ENCODE data around the gene RFPL1. TPM values are rescaled to one million over a fixed set of nuclear protein-coding genes. Genes with fewer than 3 reads are reported as not detected.
A peak's percentile ranks its signal among the peaks of the same experiment; 100 is the strongest.

RFPL1 gene
- total and polyA plus RNA-seq, 2 donors = 0.05 TPM

- 96% methylated on average over 7 of the region's 7 CpGs for WGBS
- H3K4me3 ChIP-seq (ENCODE audit: low read length in 2 of 2) = no peak overlapping the region
These were observed 26.2 kb downstream of the RFPL1 start for GRCh38 chr22:29464581-29464980.

DNA sequence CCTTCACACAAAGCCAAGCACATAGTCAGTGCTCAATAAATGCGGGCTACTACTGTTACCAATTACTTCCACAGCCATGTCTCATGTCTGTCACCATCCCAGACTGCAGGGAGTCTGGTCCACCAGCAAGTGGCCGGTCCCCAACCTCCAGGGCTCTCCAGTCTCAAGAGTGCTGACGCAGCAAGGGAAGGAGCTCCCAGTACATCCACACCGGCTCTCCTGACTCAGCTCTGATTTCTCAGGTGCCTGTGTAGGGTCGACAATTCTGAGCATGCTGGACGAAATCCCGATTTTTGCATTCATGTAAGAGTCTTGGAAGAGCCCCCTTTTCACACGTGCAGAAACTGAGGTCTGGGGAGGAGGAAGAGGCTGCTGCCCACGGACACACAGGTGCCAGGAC, 31.4 kb downstream of the RFPL1 start:
- Histone ChIP-seq H3K27ac (ENCODE audit: low read depth in 1 of 2, low read length in 1 of 2) (no peak overlapping the region), H3K27me3 (ENCODE audit: control insufficient read depth in 2 of 2, insufficient read depth in 1 of 2, low read length in 1 of 2) (peaks cover 0 to 42% of the 10 kb centered on the region in 2 donors), H3K4me1 (ENCODE audit: control insufficient read depth in 2 of 2, insufficient read depth in 2 of 2, low read length in 2 of 2) (peaks cover 0 to 4% of the 10 kb centered on the region in 2 donors), H3K4me3 (ENCODE audit: low read length in 2 of 2) (no peak overlapping the region), H3K9me3 (ENCODE audit: control insufficient read depth in 2 of 2, insufficient read depth in 1 of 2, low read length in 1 of 2) (peaks cover 0 to 4% of the 10 kb centered on the region in 2 donors), H3K36me3 (ENCODE audit: control insufficient read depth in 2 of 2, insufficient read depth in 2 of 2, low read length in 1 of 2) (no peaks in the 10 kb centered on the region)
- WGBS = 57% methylated on average over 9 of the region's 9 CpGs
- DNase-seq (ENCODE audit: low read depth in 6 of 9, low spot score in 9 of 9) = no peak

More at GRCh38 chr22:29464581-29464980, 26.2 kb downstream of the RFPL1 start:
- Histone ChIP-seq H3K9me3 (ENCODE audit: control insufficient read depth in 2 of 2, insufficient read depth in 1 of 2, low read length in 1 of 2) (no peaks in the 10 kb centered on the region), H3K27me3 (ENCODE audit: control insufficient read depth in 2 of 2, insufficient read depth in 1 of 2, low read length in 1 of 2) (peaks cover 0 to 16% of the 10 kb centered on the region in 2 donors), H3K4me1 (ENCODE audit: control insufficient read depth in 2 of 2, insufficient read depth in 2 of 2, low read length in 2 of 2) (no peaks in the 10 kb centered on the region), H3K27ac (ENCODE audit: low read depth in 1 of 2, low read length in 1 of 2) (no peak overlapping the region), H3K36me3 (ENCODE audit: control insufficient read depth in 2 of 2, insufficient read depth in 2 of 2, low read length in 1 of 2) (no peaks in the 10 kb centered on the region)
- no peak for DNase-seq (ENCODE audit: low read depth in 6 of 9, low spot score in 9 of 9)

DNA sequence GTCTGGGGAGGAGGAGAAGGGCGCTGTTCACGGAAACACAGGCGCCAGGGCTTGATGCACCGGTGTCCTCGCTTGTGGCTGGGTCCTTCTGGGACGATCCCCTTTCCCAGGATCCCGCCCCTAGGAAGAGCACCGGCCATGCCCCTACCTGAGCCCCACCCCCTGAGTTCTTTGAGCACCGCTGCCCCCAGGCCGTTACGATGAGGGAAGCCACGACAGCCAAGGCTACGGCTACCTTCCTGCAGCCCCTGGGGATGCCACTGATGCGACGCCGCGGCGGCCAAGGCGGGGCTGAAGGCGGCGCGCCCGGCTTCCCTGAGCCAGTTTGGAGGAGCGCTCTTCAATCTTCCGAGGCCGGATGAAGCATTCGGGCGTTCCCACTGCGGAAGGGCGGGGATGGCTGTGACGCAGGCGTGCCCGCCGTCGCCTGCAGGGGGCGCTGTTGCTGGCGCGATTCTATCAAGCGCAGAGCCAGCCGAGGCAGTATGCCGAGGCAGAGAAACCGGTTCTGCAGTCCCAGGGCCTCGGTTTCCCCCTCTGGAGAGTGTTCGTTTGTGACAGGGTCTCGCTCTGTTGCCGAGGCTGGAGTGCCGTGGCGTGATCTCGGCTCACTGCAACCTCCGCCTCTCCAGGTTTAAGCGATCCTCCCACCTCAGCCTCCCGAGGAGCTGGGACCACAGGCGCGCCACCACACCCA, 31.9 kb downstream of the RFPL1 start:
- Histone ChIP-seq H3K4me3 (ENCODE audit: low read length in 2 of 2) (peak overlapping the region in 1 of 2 donors; percentile 20), H3K27ac (ENCODE audit: low read depth in 1 of 2, low read length in 1 of 2) (no peak overlapping the region), H3K27me3 (ENCODE audit: control insufficient read depth in 2 of 2, insufficient read depth in 1 of 2, low read length in 1 of 2) (peaks cover 0 to 42% of the 10 kb centered on the region in 2 donors), H3K4me1 (ENCODE audit: control insufficient read depth in 2 of 2, insufficient read depth in 2 of 2, low read length in 2 of 2) (peaks cover 0 to 4% of the 10 kb centered on the region in 2 donors), H3K9me3 (ENCODE audit: control insufficient read depth in 2 of 2, insufficient read depth in 1 of 2, low read length in 1 of 2) (peaks cover 0 to 4% of the 10 kb centered on the region in 2 donors), H3K36me3 (ENCODE audit: control insufficient read depth in 2 of 2, insufficient read depth in 2 of 2, low read length in 1 of 2) (no peaks in the 10 kb centered on the region)
- 24% methylated on average over 54 of the region's 54 CpGs for WGBS
- peak in 5 of 9 donors; percentile 9 to 60 (median 58) for DNase-seq (ENCODE audit: low read depth in 6 of 9, low spot score in 9 of 9)

- Histone ChIP-seq H3K36me3 (ENCODE audit: control insufficient read depth in 2 of 2, insufficient read depth in 2 of 2, low read length in 1 of 2) (no peaks in the 10 kb centered on the region), H3K4me1 (ENCODE audit: control insufficient read depth in 2 of 2, insufficient read depth in 2 of 2, low read length in 2 of 2) (peaks cover 0 to 5% of the 10 kb centered on the region in 2 donors), H3K27me3 (ENCODE audit: control insufficient read depth in 2 of 2, insufficient read depth in 1 of 2, low read length in 1 of 2) (peaks cover 4 to 61% of the 10 kb centered on the region in 2 donors), H3K9me3 (ENCODE audit: control insufficient read depth in 2 of 2, insufficient read depth in 1 of 2, low read length in 1 of 2) (peaks cover 0 to 4% of the 10 kb centered on the region in 2 donors), H3K4me3 (ENCODE audit: low read length in 2 of 2) (no peak overlapping the region), H3K27ac (ENCODE audit: low read depth in 1 of 2, low read length in 1 of 2) (no peak overlapping the region)
- no peak for DNase-seq (ENCODE audit: low read depth in 6 of 9, low spot score in 9 of 9)
- WGBS = 72% methylated on average over 5 of the region's 5 CpGs
These were observed 34.6 kb downstream of the RFPL1 start for GRCh38 chr22:29473001-29473400.

- Histone ChIP-seq H3K4me1 (ENCODE audit: control insufficient read depth in 2 of 2, insufficient read depth in 2 of 2, low read length in 2 of 2) (peaks cover 0 to 7% of the 10 kb centered on the region in 2 donors), H3K36me3 (ENCODE audit: control insufficient read depth in 2 of 2, insufficient read depth in 2 of 2, low read length in 1 of 2) (no peaks in the 10 kb centered on the region), H3K27ac (ENCODE audit: low read depth in 1 of 2, low read length in 1 of 2) (no peak overlapping the region), H3K9me3 (ENCODE audit: control insufficient read depth in 2 of 2, insufficient read depth in 1 of 2, low read length in 1 of 2) (peaks cover 0 to 3% of the 10 kb centered on the region in 2 donors), H3K27me3 (ENCODE audit: control insufficient read depth in 2 of 2, insufficient read depth in 1 of 2, low read length in 1 of 2) (peaks cover 25 to 66% of the 10 kb centered on the region in 2 donors), H3K4me3 (ENCODE audit: low read length in 2 of 2) (no peak overlapping the region)
- WGBS = 83% methylated on average over 8 of the region's 8 CpGs
- DNase-seq (ENCODE audit: low read depth in 6 of 9, low spot score in 9 of 9) = no peak
These were observed 37.2 kb downstream of the RFPL1 start for GRCh38 chr22:29475550-29475949.

DNA sequence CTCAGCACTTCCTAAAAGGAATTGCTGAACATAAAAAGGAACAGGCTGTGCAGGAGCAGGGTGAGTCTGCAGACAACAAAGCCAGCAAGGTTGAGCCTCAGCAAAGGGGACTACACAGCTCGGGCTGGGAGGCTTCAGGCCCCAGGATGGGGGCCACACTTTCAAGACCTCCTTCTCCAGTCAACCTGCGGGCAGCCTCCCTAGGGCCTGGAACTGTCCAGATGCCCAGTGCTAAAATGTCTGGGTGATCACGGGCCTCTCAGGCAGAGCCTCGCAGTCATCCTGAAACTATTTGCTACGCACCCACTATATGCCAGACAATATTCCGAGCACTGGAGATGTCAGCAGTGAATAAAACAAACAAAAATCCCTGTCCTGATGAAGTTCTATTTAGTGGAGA, 37.7 kb downstream of the RFPL1 start:
- no peak for DNase-seq (ENCODE audit: low read depth in 6 of 9, low spot score in 9 of 9)

GRCh38 chr22:29477723-29478318, 39.4 kb downstream of the RFPL1 start:
- H3K36me3 ChIP-seq (ENCODE audit: control insufficient read depth in 2 of 2, insufficient read depth in 2 of 2, low read length in 1 of 2) = no peaks in the 10 kb centered on the region
- peaks cover 38 to 78% of the 10 kb centered on the region in 2 donors for H3K27me3 ChIP-seq (ENCODE audit: control insufficient read depth in 2 of 2, insufficient read depth in 1 of 2, low read length in 1 of 2)
- 17% methylated on average over 4 of the region's 4 CpGs for WGBS
- peaks cover 0 to 9% of the 10 kb centered on the region in 2 donors for H3K9me3 ChIP-seq (ENCODE audit: control insufficient read depth in 2 of 2, insufficient read depth in 1 of 2, low read length in 1 of 2)
- no peak for DNase-seq (ENCODE audit: low read depth in 6 of 9, low spot score in 9 of 9)
- H3K4me3 ChIP-seq (ENCODE audit: low read length in 2 of 2) = no peak overlapping the region
- no peak overlapping the region for H3K27ac ChIP-seq (ENCODE audit: low read depth in 1 of 2, low read length in 1 of 2)
- H3K4me1 ChIP-seq (ENCODE audit: control insufficient read depth in 2 of 2, insufficient read depth in 2 of 2, low read length in 2 of 2) = peaks cover 0 to 14% of the 10 kb centered on the region in 2 donors

More for the DNA sequence above, 37.7 kb downstream of the RFPL1 start:
- H3K9me3 ChIP-seq (ENCODE audit: control insufficient read depth in 2 of 2, insufficient read depth in 1 of 2, low read length in 1 of 2) = peaks cover 0 to 8% of the 10 kb centered on the region in 2 donors
- H3K27ac ChIP-seq (ENCODE audit: low read depth in 1 of 2, low read length in 1 of 2) = no peak overlapping the region
- 72% methylated on average over 6 of the region's 6 CpGs for WGBS
- peaks cover 30 to 66% of the 10 kb centered on the region in 2 donors for H3K27me3 ChIP-seq (ENCODE audit: control insufficient read depth in 2 of 2, insufficient read depth in 1 of 2, low read length in 1 of 2)
- no peak overlapping the region for H3K4me3 ChIP-seq (ENCODE audit: low read length in 2 of 2)
- no peaks in the 10 kb centered on the region for H3K36me3 ChIP-seq (ENCODE audit: control insufficient read depth in 2 of 2, insufficient read depth in 2 of 2, low read length in 1 of 2)
- peaks cover 0 to 9% of the 10 kb centered on the region in 2 donors for H3K4me1 ChIP-seq (ENCODE audit: control insufficient read depth in 2 of 2, insufficient read depth in 2 of 2, low read length in 2 of 2)

DNA sequence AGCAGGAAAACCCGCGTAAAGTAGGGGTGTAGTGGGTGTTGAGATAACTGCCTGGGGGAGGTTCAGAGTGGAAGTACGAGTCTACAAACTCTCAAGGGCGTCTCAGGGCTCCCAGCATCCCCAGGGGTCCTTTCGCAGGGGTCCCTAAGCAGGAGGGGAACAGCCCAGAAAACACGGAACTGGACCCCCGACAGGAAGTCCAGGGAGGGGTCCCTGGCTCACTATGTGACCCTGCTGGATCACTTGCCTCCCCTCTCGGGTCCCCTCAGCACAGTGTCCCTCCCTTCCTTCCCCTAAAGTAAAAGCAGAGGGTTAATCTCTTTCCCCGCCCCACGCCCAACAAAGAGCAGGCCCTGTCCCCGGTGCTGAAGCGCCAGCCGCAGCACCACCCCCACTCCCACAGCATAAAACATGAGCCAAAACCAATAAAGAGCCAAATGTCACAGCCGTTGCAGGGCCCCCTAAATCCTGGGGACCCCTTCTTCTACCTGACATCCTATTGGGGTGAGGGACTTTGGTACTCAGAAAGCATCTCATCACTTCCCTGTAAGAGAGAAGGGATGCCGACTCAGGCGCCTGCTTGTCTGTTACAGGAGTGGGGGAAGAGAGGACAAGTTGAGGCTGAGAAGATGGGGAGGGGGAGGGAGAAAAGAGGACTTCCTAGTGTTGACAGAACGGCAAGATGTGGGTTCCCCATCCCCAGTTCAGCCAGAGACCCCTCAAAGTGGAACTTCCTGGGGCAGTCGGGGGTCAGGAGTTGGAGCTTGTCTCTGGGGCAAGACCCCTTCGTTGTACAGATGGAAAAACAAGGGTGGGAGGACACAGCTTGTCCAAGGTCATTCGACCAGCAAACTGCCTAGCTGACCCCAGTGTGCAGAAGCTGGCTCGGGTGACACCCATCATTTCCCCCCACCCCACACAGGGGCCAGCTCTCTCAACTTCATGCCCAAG, 40.2 kb downstream of the RFPL1 start:
- no peak overlapping the region for H3K4me3 ChIP-seq (ENCODE audit: low read length in 2 of 2)
- H3K27ac ChIP-seq (ENCODE audit: low read depth in 1 of 2, low read length in 1 of 2) = no peak overlapping the region
- H3K36me3 ChIP-seq (ENCODE audit: control insufficient read depth in 2 of 2, insufficient read depth in 2 of 2, low read length in 1 of 2) = no peaks in the 10 kb centered on the region
- peaks cover 38 to 80% of the 10 kb centered on the region in 2 donors for H3K27me3 ChIP-seq (ENCODE audit: control insufficient read depth in 2 of 2, insufficient read depth in 1 of 2, low read length in 1 of 2)
- H3K9me3 ChIP-seq (ENCODE audit: control insufficient read depth in 2 of 2, insufficient read depth in 1 of 2, low read length in 1 of 2) = peaks cover 0 to 9% of the 10 kb centered on the region in 2 donors
- WGBS = 12% methylated on average over 21 of the region's 21 CpGs
- peaks cover 0 to 14% of the 10 kb centered on the region in 2 donors for H3K4me1 ChIP-seq (ENCODE audit: control insufficient read depth in 2 of 2, insufficient read depth in 2 of 2, low read length in 2 of 2)
- DNase-seq (ENCODE audit: low read depth in 6 of 9, low spot score in 9 of 9) = peak in 7 of 9 donors; percentile 6 to 65 (median 39)
